Fibroblast of skin of scalp (primary cell): ENCODE data around the gene PSMC3.

Experiments used
- DNase-seq: peaks from one replicate; pipeline ENCODE4 v3.0.0-alpha.2; 2013

The PSMC3 gene

DNA sequence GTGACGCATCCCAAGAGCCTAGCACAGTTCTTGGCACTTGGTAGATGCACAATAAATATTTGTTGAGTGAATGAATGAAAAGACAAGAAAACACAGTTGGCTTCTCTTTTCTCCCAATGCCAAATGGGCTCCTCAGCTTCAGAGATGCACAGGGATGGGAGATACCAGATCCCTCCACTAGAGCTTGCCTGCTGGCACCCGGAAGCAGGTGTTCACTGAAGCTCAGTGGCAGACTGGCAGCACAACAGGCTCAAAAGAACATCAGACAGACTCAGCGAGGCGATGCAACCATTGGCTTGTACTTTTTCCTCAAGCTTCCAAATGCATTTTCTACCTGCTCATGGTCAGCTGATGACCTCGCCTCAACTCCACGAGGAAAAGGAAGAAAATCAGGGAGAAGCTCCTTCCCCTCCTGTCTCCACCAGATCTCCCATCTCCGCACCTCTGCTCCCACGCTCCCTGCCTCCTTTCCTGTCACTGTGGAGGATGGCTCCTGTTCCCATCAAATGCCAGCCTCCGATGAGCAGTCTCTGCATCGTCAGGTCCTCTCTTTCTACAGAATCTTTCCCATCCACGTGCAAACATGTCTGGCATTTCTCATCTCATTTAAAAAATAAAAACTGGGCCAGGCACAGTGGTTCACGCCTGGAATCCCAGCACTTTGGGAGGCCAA is 16.9 kb upstream of the PSMC3 start:
- no peak for DNase-seq

DNA sequence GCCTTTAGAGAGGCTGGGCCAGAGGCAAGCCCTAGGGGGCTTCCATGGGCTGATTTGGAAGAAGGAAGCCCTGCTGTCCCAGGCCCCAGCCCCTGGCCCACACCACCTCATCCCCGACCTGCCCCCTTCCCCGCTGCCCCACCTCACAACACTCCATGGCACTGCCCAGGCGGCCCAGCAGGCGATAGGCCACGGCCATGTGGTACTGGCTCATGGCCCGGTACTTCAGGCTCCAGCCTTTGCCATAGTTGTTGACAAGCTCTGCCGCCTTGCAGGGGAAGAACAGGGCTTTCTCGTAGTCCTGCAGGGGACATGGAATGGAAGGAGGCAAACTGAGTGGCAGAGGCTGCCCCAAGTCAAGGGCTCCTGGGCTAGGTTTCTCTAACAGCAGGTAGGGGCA is 16.3 kb upstream of the PSMC3 start:
- DNase-seq = no peak

DNA sequence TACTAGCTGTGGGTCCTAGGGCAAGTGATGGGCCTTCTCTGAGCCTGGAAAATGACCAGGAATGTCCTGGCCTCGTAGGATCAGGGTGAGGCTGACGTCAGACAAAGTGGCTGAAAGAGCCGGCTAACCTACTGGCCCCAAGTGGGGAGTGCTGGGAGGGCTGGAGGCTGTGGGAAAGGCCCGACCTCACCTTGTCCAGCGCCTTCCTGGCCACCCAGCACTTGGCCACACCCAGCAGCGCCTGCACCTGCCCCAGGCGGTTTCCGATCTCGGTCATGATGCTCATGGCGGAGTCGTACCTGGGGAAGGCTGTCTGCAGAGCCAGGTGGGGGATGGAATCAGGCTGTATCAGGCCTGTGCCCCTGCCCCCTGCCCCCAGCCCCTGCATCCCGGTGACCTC is 15.2 kb upstream of the PSMC3 start:
- DNase-seq = no peak

DNA sequence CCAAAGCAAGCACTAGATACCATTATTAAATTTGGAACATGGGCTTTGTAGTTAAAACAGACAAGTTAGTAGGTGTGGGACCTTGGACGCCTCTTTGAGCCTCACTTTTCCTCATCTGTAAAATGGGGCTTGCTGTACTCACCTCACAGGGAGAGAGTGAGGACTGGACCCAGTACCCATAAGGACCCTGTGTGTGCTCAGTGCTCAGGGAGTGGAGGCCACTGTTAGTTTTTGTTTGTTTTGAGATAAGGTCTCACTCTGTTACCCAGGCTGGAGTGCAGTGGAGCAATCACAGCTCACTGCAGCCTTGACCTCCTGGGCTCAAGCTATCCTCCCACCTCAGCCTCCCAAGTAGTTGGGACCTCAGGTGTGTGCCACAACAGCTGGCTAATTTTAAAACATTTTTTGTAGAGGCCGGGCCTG is 13.8 kb upstream of the PSMC3 start:
- DNase-seq = no peak

DNA sequence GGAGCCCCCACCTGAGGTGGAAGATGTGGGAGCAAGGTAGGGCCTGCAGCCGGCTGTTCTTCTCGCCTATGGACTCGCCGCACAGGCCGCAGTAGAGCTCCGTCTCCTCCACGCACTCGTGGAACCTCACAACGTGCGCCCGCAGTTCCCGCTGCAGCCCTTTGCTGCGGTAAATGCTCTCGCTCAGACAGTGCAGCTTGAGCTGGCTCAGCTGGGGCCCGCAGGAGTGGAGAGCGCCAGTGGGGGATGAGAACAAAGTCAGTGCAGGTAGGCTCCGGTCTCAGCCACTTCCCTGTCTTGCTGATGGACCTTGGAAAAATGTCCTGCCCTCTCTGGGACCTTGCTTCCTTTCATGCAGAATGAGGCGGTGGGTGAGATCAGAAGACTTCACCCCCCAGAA is 12.5 kb upstream of the PSMC3 start:
- no peak for DNase-seq

DNA sequence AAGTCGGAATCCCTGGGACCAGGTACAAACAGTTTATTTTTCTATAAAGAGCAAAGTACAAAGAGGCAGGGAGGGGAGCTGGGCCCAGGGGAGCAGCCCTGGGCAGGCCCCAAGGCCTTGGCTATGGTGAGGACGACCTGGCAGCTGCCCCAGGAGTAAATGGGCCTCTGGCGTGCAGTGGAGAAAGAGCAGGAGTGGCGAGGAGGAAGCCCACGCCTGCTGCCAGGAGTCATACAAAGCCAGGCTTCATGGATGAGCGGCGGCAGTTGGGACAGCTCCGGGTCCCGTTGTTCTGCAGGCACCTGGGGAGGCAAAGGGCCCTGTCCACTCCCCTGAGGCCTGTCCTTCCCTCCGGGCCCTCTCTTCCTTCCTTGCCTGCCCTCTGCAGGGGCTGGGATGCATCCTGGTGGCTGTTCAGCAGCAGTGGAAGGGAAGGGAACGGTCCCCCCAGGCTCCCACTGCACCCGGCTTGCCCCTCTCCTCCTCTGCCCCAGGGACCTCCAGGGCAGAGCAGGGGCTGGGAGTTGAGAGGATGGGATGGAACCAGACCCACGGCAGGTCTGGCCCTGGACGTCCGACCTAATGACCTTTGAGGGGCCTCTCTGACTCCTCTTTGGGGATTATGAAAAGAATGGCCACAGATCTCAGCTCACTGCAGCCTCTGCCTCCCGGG is 11.6 kb upstream of the PSMC3 start:
- DNase-seq = no peak

DNA sequence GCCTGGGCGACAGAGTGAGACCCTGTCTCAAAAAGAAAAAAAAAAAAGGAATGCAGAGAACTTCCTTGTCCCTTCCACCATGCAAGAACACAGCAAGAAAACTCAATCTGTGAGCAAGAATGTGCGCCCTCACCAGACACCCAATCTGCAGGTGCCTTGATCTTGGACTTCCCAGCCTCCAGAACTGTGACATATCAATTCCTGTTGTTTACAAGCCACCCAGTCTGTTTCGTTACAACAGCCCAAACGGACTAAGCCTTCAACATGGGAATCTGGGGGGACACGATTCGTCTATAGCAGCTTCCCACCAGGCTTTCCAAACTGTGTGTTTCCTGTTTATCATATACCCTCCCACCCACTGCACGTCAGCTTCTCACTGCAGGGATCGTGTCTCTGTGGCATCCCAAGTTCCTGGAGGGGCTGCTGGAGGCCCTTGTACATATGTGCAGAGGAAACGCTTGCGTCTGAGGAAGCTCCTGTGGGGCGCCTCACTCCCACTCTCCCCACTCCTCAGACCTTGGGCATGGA is 11.0 kb upstream of the PSMC3 start:
- DNase-seq = no peak

DNA sequence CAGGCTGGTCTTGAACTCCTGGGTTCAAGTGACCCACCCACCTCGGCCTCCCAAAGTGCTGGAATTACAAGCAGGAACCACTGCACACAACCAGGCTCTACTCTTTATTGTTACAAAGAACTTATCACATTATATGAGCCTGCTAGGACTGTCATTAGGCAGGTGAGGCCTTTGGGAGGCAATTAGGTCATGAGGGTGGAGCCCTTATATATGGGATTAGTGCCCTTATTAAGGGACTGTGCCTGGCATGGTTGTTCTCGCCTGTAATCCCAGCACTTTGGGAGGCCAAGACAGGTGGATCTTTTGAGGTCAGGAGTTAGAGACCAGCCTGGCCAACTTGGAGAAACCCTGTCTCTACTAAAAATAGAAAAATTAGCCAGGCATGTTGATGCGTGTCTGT is 10.5 kb upstream of the PSMC3 start:
- DNase-seq = no peak

DNA sequence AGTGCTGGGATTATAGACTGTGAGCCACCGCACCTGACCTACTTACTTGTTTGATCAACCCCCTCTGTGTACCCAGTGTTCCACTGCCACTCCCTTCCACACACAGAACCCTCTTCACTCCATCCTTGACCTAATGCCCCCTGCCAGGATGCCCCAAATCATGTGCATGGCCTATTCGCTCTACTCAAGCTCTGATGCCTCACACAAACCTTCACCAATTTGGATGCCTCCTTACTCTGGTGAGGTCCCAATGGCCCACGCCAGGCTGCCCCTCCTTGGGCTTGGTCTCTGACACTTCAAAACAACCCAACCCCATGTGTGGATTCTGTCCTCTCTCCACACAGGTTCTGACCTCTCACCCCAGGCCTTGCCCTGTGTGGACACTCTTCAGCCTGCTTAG is 9.4 kb upstream of the PSMC3 start:
- DNase-seq = no peak

DNA sequence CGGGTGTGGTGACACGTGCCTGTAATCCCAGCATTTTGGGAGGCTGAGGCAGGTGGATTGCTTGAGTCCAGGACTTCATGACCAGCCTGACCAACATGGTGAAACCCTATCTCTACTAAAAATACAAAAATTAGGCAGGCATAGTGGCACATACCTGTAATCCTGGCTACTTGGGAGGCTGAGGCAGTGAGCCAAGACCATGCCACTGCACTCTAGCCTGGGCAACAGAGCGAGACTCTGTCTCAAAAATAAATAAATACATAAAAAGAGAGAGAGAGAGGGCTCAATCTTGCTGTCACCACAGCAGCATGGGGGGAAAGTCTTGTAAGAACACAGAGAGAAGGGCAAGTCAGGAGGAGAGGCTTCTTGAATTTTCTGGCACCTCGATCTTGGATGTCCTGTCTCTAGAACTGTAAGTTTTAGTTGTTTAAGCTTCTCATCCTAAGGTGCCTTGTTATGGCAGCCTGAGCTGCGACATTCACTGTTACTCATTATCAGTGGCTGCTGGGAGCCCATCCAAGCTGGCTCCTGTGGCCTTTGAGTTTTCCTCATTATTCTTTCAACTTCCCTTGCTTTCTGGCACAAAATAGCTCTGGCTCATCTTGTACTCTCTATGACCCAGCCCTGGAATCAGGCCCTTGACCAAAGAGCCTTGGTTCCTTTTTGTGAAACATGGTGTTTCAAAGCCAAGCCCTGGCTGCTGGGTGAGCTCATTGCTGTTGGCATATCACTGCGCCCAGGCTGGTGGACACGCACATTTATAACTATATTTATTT is 8.0 kb upstream of the PSMC3 start:
- no peak for DNase-seq

DNA sequence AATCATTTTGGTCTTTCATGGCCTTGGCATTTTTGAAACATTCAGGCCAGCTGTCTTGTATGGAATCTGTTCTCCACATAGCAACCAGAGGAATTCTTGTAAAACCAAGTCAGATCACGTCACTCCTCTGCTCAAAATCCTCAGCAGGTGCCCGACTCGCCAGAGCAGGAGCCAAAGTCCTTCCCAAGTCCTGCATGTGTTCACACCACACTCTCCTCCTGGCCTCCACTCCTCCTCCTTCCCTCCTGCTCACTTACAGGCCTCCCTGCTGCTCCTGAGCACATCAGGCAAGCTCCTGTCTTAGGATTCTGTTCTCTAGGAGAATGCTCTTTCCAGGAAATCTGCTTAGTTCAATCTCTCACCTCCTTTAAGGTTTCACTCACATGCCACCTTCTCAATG is 6.9 kb upstream of the PSMC3 start:
- no peak for DNase-seq

DNA sequence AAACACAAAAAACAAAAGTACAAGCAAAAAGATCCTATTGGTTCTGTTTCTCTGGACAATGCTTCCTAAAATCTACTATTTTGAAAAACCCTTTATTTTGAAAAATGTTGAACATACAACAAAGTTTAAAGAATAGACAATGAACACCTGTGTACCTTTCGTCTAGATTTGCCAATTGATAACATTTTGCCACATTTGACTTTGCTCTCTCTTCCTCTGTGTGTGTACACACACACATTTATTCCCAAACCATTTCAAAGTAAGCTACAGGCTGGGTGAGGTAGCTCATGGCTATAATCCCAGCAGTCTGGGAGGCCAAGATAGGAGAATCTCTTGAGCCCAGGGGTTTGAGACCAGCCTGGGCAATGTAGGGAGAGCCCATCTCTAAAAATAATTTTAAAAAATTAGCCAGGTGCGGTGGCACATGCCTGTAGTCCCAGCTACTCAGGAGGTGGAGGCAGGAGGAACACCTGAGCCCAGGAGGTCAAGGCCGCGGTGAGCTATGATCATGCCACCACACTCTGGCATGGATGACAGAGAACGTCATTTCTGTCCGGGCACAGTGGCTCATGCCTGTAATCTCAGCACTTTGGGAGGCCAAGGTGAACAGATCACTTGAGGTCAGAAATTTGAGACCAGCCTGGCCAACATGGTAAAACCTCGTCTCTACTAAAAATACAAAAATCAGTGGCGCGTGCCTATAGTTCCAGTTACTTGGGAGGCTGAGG is 5.3 kb upstream of the PSMC3 start:
- DNase-seq = no peak

DNA sequence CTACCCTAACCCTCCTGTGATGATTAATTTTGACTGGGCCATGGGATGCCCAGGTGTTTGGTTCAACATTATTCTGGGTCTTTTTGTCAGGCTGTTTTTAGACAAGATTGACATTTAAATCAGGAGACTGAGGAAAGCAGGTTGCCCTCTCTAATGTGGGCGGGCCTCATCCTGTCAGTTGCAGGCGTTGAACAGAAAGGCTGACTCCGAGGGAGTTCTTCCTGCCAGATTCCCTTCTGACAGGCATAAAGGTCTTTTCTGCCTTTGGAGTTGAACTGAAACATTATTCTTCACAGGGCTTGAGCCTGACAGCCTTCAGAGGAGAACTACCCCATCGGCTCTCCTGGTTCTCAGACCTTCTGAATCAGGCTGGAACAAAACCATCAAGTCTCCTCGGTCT is 4.3 kb upstream of the PSMC3 start:
- no peak for DNase-seq

DNA sequence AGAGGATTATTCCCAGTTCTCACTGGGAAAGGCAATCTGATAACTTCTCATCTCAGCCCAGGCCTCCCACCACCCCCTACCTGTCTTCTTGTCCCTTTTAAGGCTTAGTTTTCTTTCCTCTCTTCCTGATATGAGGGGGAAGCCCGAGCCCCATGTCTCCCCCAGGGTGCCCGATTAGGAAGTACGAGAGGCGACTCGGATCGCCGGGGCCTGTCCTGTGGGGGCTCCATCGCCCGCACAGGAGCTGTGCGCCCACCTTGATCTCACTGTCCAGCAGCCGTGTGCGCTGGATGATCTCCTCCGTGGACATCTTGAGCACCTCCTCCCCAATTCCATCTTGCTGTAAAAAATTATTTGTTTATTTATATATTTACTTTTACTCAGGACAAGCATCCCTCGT is 628 bp downstream of the PSMC3 start:
- DNase-seq = no peak

DNA sequence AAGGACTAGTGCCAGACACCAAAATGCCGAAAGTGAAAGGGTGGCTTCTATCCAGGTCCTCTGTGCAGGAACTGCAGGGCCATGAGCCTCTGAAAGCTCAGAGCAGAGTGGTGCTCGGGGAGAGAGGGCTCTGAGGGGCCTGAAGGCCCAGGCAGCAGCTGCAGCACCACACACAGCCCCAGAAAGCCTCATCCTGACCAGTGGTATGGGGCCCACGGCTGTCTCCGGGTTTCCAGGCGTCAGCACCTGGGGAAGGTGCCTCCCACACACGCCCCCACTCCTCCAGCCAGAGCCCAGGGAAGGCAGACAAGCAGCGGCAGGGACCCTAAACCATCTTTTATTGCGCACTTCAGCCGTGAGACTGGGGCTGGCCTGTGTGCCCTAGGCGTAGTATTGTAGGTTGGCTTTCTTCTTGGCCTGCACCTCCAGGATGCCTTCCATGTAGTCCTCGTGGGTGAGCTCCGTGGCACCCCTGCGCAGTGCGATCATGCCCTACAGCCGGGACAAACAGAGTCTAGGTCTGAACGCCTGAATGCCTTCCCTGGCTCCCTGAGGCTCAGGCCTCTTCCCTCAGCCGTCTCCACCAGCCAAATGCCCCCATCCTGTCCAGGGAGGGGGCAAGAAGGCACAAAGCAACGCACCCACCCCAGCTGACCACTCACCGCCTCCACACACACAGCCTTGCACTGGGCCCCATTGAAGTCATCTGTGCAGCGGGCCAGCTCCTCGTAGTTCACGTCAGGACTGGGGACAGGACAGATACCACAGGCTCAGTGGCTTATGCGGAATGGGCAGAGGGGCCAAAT is 7.6 kb downstream of the PSMC3 start:
- DNase-seq = no peak

DNA sequence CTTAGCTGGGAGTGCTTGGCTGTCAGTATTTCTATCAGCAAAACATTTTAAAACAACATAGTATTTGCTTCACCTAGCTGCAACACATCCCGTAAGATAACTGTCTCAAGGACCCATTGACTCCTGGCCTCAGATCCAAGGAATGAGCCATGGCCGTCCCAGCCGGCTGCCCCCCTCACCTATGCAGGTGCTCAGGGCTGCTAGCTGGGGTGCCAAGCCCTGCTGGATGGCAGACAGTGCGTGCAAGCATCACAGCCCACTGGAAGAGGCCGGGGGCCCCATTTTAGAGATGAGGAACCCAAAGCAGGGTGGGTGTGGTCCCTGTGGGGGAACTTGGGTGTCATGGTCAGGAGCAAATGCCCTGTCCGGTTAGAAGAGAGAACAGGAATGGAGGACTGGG is 8.5 kb downstream of the PSMC3 start:
- no peak for DNase-seq

DNA sequence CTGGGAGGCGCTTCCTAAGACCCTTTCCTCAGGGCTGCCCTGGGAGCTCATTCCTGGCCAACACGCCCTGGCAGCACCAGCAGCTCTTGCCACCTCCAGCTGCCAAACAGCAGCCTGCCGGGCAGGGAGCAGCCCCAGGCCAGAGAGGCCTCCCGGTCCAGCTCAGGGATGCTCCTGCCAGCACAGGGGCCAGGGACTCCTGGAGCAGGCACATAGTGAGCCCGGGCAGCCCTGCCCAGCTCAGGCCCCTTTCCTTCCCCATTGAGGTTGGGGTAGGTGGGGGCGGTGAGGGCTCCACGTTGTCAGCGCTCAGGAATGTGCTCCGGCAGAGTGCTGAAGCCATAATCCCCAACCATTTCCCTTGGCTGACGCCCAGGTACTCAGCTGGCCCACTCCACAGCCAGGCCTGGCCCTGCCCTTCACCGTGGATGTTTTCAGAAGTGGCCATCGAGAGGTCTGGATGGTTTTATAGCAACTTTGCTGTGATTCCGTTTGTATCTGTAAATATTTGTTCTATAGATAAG is 10.2 kb downstream of the PSMC3 start:
- DNase-seq = peak; percentile 95

DNA sequence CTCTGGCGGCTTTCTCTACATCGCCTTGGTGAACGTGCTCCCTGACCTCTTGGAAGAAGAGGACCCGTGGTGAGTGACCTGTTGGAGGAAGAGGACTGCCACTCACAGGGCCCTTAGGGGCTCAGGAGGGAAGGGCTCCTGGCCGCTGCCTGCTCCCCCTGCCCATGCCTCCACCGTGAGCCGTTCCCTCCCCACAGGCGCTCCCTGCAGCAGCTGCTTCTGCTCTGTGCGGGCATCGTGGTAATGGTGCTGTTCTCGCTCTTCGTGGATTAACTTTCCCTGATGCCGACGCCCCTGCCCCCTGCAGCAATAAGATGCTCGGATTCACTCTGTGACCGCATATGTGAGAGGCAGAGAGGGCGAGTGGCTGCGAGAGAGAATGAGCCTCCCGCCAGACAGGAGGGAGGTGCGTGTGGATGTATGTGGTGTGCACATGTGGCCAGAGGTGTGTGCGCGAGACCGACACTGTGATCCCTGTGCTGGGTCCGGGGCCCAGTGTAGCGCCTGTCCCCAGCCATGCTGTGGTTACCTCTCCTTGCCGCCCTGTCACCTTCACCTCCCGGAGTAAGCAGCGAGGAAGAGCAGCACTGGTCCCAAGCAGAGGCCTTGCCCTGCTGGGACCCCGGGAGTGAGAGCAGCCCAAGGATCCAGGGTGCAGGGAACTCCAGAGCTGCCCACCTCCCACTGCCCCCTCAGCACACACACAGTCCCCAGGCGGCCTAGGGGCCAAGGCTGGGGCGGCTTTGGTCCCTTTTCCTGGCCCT is 11.0 kb downstream of the PSMC3 start:
- no peak for DNase-seq

DNA sequence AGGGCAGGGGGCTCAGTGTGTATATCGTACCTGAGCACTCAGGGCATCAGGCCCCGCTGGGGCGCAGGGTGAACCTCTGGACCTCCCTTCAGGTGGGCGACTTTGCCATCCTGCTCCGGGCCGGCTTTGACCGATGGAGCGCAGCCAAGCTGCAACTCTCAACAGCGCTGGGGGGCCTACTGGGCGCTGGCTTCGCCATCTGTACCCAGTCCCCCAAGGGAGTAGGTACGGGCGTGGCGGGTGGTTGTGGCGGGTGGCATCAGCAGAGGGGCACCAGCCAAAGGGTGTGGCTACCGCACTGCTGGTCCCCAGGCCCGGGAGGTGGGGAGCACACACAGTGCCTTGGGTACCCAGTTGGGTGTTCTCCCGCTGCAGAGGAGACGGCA is 11.6 kb downstream of the PSMC3 start:
- DNase-seq = no peak

DNA sequence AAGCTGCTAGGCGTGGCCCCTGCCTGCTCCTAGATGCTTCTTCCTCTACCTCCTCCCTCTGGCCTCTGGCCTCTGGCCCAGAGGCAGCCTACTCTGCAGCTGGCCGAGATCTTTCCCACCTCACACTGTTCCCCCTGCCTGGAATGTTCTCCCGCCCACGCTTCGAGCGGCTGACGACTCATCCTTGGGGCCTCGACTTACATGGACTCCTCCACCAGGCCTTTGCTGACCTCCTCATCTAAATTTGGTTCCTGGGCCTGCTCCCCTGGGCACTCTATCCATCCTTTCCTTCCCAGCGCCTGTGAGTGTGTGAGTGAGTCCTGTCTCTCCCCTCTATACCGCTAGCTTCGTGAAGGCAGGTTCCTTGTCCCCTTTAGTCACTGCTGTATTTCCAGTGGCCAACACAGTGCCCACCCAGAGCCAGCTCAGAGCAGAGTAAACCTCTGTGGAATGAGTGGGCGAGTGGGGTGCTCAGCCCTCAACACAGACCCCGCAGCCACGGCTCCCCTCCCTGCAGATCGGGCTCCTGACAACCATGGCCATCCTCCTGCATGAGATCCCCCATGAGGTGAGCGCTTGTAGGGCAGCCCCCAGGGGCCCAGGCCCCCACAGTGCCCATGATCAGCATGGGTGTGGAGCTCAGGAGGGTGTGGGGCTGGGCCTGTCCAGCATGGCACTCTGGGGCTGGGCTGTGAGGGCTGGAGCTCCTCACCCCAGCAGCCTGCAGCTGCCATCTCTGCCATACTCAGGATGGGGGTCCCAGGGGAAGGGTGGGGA is 12.1 kb downstream of the PSMC3 start:
- DNase-seq = peak; percentile 54
